Measurements from ENCODE around the gene AGPAT3.
A peak's percentile ranks its signal among the peaks of the same experiment; 100 is the strongest.

AGPAT3 gene

GRCh38 chr21:43925609-43926008 is 60.6 kb downstream of the AGPAT3 start:
- no peak for DNase-seq

GRCh38 chr21:43926196-43926595 is 61.2 kb downstream of the AGPAT3 start:
- DNase-seq: no peak

- no peak for DNase-seq
Observed at GRCh38 chr21:43927591-43928221, 62.7 kb downstream of the AGPAT3 start.

- DNase-seq: no peak
Observed at GRCh38 chr21:43928222-43929125, 63.5 kb downstream of the AGPAT3 start.

- no peak for DNase-seq
Observed at GRCh38 chr21:43929217-43929971, 64.4 kb downstream of the AGPAT3 start.

GRCh38 chr21:43930074-43930847 is 65.2 kb downstream of the AGPAT3 start:
- DNase-seq: no peak

GRCh38 chr21:43930848-43931375 is 65.9 kb downstream of the AGPAT3 start:
- DNase-seq: no peak

- DNase-seq: no peak
Observed at GRCh38 chr21:43931489-43931888, 66.5 kb downstream of the AGPAT3 start.

- DNase-seq: no peak
Observed at GRCh38 chr21:43932005-43932404, 67.0 kb downstream of the AGPAT3 start.

- DNase-seq: no peak
Observed at GRCh38 chr21:43933199-43933598, 68.2 kb downstream of the AGPAT3 start.

- no peak for DNase-seq
Observed at GRCh38 chr21:43933680-43934079, 68.7 kb downstream of the AGPAT3 start.

GRCh38 chr21:43934116-43934515 is 69.1 kb downstream of the AGPAT3 start:
- no peak for DNase-seq

- DNase-seq: no peak
Observed at GRCh38 chr21:43934716-43935705, 70.0 kb downstream of the AGPAT3 start.

- peak in 1 of 2 experiments; percentile 21 for DNase-seq
Observed at GRCh38 chr21:43935711-43936110, 70.7 kb downstream of the AGPAT3 start.

- no peak for DNase-seq
Observed at GRCh38 chr21:43936247-43936967, 71.4 kb downstream of the AGPAT3 start.

GRCh38 chr21:43937051-43937832 is 72.2 kb downstream of the AGPAT3 start:
- DNase-seq: no peak

GRCh38 chr21:43937891-43938309 is 72.9 kb downstream of the AGPAT3 start:
- DNase-seq: no peak

- DNase-seq: peak; percentile 38 to 69
Observed at GRCh38 chr21:43938751-43939442, 73.9 kb downstream of the AGPAT3 start.

All from NCI-H524 (cell line).